RCC 7860 (cell line): Measurements from ENCODE around the gene USP54.
"Not testable (repeated sequence)": the region's sequence is repeated elsewhere in the genome, so short reads cannot be mapped to it uniquely, and the experiment has no call there.

Source experiments
- DNase-seq: peaks from one replicate; pipeline ENCODE4 v3.0.0-alpha.2; 2015; ENCODE audit warnings: low spot score
- FAIRE-seq: peaks from 2 replicates; lab custom pipeline; 2012; peaks lifted over from hg19 to GRCh38; lab: Jason Lieb, UNC

The USP54 gene

DNA sequence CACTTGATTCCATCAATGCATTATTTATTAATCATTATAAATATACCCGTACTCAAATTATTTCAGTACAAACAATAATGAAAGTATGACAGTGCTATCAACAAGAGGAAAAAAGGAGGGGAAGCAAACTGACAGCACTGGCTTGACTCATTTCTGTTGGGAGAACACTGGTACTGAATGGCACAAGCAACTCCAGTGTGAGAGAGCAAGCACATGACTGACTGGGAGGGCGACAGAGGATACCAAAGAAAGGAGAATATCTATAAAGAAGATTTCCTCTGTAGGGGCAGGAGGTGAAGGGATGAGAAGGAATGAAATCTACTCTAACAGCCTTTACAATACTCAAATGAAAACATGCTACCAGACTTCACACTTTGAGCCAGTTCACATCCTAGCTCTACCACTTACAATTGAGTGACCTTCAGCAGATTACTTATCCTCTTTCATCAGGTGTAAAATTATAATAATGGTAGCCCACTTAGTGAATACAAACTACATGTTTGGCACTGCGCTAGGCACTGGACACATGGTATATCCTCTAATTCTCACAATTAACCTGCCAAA, 1.5 kb downstream of the USP54 start:
- FAIRE-seq (peak; percentile 50), DNase-seq (peak; percentile 21)

DNA sequence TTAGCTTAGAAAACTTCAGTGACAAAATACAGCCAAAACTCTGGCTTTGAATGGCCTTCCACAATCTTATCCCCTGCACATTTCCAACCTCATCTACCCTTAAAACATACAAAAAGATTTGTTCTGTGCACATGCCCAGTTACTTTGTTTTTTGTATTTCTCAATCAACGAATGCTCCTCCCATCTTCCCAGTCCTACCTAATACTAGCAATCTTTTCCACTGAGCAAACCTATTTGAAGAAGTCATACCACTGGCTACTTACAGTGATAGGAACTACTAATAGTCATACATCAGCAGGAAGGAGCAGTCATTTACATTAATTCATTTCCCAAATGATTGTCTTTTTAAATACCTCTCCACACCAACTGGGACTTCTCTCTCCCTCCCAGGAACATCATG, 2.5 kb downstream of the USP54 start:
- DNase-seq = no peak

DNA sequence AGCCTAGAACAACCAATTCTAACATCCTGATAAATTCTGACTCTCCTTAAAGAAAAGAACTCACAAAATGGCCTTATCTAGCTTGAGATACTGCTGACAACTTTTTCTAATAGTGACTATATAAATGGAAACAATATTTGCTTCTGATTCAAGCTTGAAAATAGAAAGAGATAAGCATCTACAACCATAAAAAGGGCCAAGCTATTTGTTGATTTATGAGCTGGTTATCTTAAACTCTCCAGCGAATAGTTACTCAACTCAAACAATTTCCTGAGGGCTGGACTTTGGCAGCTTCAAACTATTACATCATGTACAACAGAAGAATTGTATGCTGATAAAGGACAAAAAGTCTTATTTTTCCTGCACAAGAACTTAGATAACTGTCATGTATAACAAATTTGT, 4.6 kb downstream of the USP54 start:
- DNase-seq (peak; percentile 24), FAIRE-seq (peak; percentile 63)

More for the DNA sequence above, 2.5 kb downstream of the USP54 start:
- no peak for FAIRE-seq

DNA sequence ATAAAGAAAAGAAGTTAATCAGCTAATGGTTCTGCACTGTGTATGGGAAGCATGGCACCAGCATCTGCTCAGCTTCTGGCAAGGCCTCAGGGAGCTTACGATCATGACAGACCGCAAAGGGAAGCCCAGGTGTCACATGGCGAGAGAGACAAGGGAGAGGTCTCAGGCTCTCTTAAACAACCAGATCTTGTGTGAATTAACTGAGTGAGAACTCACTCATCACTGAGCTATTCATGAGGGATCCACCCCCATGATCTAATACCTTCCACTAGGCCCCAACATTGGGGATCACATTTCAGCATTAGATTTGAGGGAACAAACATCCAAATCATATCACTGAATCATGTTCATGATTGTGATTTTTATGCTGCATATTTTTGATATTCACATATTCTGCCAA, 5.8 kb downstream of the USP54 start:
- DNase-seq (no peak), FAIRE-seq (no peak)

DNA sequence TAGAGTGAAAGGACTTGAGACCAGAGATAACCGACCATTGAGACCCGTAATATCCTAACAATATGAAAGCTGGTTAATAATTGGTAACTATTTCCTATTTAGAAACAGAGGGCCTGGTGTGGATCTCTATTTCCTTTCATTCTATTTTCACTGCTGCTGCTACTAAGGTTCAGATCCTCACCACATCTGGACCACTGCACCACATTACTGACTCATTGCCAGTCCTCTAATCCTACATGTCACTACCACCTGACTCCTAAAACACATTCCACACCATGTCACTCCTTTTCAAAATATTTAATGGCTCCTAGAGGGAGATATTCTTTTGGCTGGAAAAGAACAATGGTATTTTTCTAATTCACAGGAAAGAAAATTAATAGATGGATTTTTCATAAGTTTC, 6.4 kb downstream of the USP54 start:
- DNase-seq = peak; percentile 65
- peak; percentile 78 for FAIRE-seq

DNA sequence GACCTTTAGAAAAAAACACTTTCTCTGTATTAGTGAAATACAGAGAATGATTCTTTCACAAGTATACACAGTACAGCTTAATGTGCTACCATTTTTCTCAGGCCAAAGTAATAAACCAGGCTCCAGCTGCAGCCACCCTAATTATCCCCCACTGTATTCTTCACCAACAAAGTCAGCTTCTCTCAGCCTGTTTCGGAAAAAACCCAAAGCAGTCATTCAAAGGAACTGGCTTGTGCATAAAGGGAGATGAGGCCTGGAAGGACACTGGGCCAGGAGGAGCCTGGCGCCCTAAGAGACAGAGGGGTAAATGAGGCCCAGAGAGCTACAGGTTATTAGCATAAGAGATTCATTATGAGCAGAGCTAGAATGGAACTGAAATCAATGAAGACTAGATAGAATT, 9.2 kb downstream of the USP54 start:
- DNase-seq (no peak), FAIRE-seq (no peak)

DNA sequence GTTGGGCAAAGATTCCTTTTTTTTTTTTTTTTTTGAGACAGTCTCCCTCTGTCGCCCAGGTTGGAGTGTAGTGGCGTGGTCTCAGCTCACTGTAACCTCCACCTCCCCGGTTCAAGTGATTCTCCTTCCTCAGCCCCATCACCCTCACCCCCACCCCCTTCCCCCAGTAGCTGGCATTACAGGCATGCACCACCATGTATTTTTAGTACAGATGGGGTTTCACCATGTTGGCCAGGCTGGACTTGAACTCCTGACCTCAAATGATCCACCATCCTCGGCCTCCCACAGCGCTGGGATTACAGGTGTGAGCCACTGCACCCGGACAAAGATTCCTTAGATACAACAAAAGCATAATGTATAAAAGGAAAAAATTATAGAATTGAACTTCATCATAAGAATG, 12.2 kb downstream of the USP54 start:
- DNase-seq, FAIRE-seq: not testable (repeated sequence)

DNA sequence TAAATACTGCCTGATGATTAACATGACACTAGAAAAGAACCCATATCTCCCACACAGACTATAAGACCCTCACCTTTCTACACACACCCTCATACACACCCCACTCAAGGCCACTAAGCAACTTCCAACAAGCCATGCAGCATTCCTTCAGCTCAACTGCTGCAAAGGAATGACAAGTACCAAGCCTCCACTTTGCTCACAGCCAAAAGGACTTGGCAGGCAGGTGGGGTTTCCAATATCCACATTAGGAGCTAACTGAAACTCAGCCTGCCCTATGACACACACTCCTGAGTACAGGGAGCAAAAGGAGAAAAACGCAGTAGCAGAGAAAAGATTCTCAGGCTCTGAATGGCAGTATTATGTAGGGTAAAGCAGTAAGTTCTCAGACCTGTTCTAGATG, 13.4 kb downstream of the USP54 start:
- FAIRE-seq (no peak), DNase-seq (no peak)

DNA sequence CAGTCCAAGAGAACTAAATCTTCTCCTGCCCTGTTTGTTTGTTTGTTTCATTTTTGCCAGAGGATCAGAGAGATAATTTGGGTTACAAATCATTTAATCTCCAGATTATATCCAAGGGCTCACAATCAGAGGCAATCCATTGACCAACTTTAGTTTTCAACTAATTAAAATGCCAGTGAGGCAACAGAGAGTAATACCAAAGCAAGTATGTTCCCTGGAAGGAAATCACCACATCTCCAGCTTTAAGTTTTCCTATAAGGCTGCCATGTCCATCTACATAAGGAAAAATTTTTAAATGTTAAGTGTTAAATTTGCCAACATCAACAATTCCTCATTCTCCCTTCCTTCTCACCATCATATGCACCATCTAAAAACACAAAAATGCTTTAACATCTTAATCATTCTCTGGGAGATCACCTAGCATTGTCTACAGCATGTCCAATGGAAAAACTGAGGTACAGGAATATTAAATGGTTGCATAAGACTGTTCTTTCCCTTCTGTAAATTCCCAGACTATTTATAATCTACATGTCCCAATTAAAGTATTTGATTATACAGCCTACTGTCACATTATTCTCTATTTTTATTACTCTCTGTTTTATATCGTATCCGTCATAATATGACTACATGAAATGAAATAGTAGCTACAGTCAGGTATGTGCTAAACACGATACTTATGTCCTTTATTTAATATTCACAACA, 14.1 kb downstream of the USP54 start:
- DNase-seq = no peak
- FAIRE-seq = no peak

DNA sequence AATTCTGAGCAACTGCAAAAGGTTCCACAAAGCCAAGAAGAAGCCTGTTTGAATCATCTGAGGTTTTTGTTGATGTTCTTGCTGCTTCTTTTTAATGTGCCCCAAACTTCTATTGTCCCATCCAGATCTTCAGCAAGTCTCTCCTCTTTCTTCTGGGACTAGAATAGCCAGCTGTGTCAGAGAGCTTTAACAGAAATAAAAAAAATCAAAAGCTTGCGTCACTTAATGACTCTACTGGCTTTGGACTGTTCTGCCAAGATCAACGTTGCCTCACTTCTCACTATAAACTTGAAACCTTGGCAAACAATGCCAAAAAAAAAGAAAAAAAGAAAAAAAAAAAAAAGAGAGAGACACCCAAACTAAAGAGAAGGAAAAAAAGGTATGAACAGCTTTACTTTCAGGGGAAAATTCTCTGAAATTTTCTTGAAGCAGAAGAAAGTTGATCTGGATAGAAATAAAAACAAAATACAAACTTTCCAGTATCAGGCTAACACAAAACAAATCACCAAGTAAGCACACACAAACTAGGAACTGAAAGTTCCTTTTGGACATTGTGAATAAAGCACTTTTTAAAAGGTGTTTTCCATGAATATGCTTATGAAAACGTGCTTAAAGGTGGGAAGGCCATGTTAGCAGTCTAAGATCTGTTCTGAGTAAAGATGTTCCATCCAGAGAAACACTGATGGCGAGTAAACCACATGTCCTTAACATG, 14.8 kb downstream of the USP54 start:
- FAIRE-seq (no peak), DNase-seq (no peak)

DNA sequence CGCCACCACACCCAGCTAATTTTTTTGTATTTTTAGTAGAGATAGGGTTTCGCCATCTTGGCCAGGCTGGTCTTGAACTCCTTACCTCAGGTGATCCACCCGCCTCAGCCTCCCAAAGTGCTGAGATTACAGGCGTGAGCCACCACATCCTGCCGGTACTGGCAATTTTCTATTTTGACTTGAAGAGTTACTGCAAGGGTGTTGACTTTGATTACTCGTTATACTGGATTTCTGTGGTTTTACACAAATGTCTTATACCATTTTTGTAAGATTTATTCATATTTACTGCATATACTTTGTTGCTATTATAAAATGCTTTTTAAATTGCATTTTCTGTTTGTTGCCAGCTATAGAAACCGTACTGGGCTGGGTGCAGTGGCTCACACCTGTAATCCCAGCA, 24.1 kb downstream of the USP54 start:
- not testable (repeated sequence) for DNase-seq, FAIRE-seq

DNA sequence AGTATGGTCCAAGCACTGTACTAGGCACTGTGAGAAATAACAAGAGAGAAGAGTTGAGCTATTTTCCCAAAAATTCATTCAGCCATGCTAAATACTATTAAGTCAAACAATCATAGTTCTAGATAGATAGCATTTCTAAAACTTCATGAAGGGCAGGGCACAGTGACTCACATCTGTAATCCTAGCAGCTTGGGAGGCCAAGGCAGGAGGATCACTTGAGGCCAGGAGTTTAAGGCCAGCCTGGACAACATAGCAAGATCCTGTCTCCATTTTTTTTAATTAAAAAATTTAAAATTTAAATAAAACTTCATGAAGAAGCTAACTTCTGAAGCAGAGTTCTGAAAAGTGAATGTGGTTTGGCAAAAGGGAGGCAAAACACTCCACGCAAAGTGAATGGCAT, 29.9 kb downstream of the USP54 start:
- FAIRE-seq (no peak), DNase-seq (no peak)

DNA sequence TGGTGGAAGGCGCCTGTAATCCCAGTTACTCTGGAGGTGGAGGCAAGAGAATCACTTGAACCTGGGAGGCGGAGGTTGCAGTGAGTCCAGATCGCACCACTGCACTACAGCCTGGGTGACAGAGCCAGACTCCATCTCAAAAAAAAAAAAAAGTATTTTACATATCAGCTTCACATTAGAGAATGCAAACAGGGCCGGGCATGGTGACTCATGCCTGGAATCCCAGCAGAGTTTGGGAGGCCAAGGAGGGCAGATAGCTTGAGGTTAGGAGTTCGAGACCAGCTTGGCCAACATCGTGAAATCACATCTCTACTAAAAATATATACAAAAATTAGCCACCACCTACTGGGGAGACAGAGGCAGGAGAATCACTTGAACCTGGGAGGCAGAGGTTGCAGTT, 31.6 kb downstream of the USP54 start:
- no peak for FAIRE-seq
- no peak for DNase-seq

DNA sequence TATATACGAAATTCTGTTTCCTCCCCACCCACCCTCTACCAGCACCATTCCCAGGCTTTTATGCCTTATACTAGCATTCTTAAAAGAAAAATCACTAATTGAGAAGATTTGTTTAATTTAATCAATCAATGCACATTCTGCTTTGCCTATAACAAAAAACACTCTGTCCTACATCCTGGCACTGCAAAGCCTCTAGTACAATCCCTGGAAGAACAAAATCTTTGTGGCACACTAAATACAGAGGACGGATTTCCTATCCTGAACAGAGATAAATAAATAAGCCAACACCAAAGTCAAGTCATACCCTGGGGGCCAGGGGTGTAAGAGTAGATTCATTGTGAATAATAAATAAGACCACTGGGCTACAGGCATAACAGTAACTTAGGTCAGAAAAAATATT, 34.3 kb downstream of the USP54 start:
- FAIRE-seq (no peak), DNase-seq (no peak)

DNA sequence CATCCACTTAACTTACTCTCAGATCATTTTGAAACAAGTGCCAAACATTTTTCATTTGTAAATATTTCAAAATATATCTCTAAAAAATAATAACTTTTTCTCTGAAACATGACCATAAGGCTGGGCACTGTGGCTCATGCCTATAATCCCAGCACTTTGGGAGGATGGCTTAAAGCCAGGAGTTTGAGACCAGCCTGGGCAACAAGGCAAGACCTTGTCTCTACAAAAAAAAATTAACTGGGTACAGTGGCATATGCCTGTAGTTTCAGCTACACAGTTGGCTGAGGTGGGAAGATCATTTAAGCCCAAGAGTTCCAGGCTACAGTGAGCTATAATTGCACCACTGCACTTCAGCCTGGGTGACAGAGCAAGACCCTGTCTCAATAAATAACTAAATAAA, 36.4 kb downstream of the USP54 start:
- no peak for DNase-seq
- no peak for FAIRE-seq

DNA sequence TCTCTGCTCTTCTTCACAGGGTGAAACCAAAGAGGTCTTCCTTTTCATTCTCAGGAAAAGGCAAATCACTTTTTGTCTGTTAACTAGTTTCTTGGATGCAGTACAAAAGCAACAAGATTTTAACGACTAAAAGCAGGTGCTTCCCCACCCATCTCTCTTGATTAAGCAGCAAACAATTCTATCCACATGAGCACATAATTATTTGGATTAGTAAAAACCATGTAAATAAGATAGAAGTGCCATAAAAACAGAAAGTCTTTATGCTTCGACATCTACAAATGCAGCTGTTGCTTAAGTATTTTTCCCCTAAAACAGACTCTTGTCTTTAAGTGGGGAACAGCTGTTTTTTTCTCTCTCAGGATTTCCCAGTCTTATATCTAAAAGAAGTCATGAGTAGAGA, 37.4 kb downstream of the USP54 start:
- FAIRE-seq = no peak
- no peak for DNase-seq

DNA sequence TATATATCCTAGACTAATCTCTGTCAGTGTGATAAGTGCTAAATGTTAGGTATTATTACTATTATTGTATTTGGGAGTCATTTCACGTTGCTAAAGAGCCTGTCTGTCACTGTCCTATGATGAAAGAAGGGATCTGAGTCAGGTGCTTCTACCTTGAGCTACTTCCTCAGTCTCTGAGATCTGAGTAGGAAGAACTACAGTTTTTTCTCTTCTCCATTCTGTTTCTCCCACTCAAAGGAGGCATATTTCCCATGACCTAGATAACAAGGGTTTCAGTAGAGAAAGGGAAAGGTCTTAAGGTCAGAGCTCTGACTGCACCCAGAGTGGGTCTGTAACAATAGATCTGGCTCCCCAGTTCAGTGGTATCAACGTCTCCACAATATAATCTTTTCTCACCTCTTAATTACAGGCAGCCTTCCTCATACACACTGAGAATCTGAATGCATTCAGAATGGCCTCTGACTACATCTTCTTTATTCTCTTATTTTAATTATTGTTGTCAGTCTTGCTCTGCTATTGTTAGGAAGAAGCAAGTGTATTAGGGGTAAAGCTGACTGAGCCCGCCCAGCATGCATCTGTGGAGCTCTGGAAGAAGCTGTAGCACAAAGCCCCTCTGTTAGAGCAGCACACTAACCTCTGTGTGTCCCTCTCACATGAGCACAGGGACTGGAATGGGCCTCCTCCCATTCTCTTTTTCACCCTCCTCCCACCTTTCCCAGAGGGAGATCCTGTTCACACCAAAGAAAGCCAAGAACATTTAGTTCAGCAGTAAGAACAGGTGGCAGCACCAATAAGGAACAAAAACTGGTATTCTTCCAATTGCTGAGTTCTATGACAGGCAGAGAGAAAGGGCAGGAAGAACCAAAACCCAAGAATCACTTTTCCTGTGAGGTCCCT, 38.1 kb downstream of the USP54 start:
- no peak for FAIRE-seq

DNA sequence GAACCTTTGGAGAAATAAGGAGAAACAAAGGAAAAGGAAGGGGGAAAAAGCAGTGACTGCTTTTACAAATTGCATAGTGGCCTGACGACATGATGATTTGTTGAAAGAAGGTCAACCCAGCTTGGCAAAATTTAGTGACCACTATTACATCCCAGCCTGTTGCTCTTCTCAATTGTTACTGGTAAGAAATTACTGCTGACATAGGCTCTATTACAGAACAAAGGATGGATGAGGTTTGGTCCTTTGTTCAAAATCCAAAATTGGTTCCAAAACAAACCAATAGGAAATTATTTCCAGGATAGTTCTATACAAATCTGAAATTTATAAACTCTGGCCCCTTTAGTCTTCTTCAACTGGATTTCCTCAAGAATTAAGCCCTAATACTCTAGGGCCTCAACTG, 39.6 kb downstream of the USP54 start:
- FAIRE-seq (no peak), DNase-seq (no peak)

More for the DNA sequence above, 38.1 kb downstream of the USP54 start:
- no peak for DNase-seq

DNA sequence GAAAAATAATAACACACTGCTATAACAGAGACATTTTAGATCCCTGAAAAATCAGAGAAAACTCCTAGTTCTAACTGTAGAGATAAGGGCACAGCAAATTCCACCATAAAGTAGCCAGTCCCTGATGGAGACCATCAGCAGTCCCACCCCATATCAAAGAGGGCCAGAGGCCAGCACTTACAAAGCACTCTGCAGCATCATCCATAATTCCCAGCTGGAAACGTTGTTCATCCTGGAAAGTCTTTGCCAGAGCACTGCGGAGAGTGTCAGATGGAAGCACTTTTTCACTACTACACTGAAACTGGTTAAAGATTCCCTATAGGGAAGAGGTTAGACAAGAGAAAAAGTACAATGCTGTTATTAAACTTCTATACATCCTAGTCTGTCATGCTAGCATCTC, 45.8 kb downstream of the USP54 start:
- FAIRE-seq = no peak
- no peak for DNase-seq

DNA sequence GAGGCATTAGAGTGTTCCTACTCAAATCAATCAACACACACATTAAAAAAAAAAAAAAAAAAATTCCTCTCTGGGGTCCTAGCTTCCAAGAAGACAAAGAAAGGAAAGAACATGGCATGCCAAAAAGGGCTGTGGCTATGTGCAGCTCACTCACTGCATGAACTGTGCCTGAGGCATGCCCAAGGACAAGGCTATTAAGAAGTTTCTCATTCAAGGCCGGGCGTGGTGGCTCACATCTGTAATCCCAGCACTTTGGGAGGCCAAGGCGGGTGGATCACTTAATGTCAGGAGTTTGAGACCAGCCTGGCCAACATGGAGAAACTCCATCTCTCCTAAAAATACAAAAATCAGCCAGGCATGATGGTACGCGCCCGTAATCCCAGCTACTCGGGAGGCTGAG, 53.4 kb downstream of the USP54 start:
- FAIRE-seq = no peak
- no peak for DNase-seq

DNA sequence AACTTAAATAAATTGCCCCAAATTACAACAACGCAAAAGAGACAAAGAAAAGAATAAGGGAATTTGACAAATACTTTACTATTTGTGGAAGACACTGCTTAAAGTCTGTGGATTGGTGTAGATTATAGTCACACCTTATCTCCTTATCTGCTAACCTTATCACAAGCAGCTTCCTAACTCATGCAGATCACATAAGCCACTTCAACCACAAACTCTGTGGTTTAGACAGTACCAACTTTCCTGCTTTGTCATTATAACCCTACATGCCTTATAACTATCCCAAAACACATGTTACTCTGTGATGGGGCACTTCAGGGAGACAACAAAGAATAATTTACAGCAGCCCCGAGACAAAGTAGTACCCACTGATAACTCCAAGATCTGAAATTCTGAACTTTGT, 53.9 kb downstream of the USP54 start:
- no peak for FAIRE-seq
- no peak for DNase-seq
